ENCODE results near the gene SEMA3C.

DNA sequence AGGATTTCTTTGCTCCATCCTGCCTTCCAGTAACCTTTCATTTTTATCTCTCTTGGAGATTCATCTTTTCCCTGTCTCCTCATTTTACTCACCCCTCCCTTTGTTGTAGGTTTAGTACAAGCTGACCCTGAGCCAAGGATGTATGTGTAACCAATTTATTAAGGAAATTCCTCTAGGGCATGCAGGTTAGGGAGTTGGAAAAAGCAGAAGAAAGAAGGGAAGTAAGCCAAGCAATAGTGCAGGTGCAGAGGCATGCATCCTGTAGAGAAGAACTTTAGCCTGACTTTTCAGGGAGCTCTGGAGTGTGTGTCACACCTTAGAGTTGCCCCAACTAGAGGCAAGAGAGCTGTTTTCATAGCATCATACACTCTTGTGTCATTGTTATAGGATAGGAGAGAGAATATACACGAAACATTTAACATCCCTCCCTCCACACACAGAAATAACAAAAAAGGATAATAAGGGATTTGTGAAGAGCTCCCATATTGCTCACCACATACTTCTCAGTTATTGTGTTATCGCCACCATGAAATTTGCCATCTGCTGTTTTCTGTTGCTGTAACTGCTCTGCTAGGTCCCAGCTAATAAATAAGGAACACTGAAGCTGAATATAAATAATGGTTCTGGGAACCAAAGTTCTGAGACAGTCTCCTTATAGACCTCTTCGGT is 21.8 kb upstream of the SEMA3C start:
- TF ChIP-seq, protein P1, sequence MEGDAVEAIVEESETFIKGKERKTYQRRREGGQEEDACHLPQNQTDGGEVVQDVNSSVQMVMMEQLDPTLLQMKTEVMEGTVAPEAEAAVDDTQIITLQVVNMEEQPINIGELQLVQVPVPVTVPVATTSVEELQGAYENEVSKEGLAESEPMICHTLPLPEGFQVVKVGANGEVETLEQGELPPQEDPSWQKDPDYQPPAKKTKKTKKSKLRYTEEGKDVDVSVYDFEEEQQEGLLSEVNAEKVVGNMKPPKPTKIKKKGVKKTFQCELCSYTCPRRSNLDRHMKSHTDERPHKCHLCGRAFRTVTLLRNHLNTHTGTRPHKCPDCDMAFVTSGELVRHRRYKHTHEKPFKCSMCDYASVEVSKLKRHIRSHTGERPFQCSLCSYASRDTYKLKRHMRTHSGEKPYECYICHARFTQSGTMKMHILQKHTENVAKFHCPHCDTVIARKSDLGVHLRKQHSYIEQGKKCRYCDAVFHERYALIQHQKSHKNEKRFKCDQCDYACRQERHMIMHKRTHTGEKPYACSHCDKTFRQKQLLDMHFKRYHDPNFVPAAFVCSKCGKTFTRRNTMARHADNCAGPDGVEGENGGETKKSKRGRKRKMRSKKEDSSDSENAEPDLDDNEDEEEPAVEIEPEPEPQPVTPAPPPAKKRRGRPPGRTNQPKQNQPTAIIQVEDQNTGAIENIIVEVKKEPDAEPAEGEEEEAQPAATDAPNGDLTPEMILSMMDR (IDR thresholded peaks at IDR 0.05) = no peak
- no peak for TF ChIP-seq POLR2A (IDR thresholded peaks at IDR 0.05)
